SU-DHL-6 (cell line): Measurements from ENCODE around the gene ZNF195.
"Not testable (repeated sequence)": the region's sequence is repeated elsewhere in the genome, so short reads cannot be mapped to it uniquely, and the experiment has no call there.

ENCODE experiments used
- H2AFZ ChIP-seq: fragments of 200-600 bp; sonication (generic); 2 replicates; pipeline ENCODE4 v1.6.1; 2014; ENCODE audit warnings: low read depth, mild to moderate bottlenecking, moderate library complexity, mixed read lengths, antibody characterized with exemption, low read length; ENCODE audit not compliant: severe bottlenecking
- H3F3A ChIP-seq: fragments of 200-600 bp; shearing (Covaris generic); 2 replicates; pipeline ENCODE4 v1.6.0; 2016; ENCODE audit warnings: antibody characterized with exemption, mild to moderate bottlenecking; ENCODE audit not compliant: insufficient read depth
- H3K27ac ChIP-seq: fragments of 200-600 bp; sonication (generic); 2 replicates; pipeline ENCODE4 v1.5.1; 2016; ENCODE audit warnings: low read depth, mild to moderate bottlenecking, low read length, moderate library complexity, mixed read lengths
- H3K27me3 ChIP-seq: fragments of 200-600 bp; sonication (generic), shearing (Covaris generic); 2 replicates; pipeline ENCODE4 v1.6.0; 2014; ENCODE audit warnings: mild to moderate bottlenecking, low read length
- H3K36me3 ChIP-seq: fragments of 200-600 bp; sonication (generic); 2 replicates; pipeline ENCODE4 v1.6.1; 2014; ENCODE audit warnings: mild to moderate bottlenecking, low read length, mixed read lengths
- H3K4me2 ChIP-seq: fragments of 300-600, 200-600 bp; shearing (Covaris generic), sonication (generic); 2 replicates; pipeline ENCODE4 v1.6.0; 2014; ENCODE audit warnings: low read length, low read depth, mild to moderate bottlenecking; ENCODE audit not compliant: poor library complexity, severe bottlenecking
- H3K4me3 ChIP-seq: fragments of 200-600 bp; sonication (generic); 2 replicates; pipeline ENCODE4 v1.5.1; 2014; ENCODE audit warnings: antibody characterized with exemption, low read length, mild to moderate bottlenecking, mixed read lengths; ENCODE audit not compliant: insufficient read depth, poor library complexity, severe bottlenecking
- H3K79me2 ChIP-seq: fragments of 200-600 bp; sonication (generic); 2 replicates; pipeline ENCODE4 v1.6.1; 2014; ENCODE audit warnings: mild to moderate bottlenecking, low read length, moderate library complexity; ENCODE audit not compliant: insufficient read depth
- H3K9ac ChIP-seq: fragments of 200-600 bp; sonication (generic); 2 replicates; pipeline ENCODE4 v1.7.0; 2014; ENCODE audit warnings: mild to moderate bottlenecking, low read length
- H3K9me2 ChIP-seq: fragments of 200-600 bp; sonication (generic); replicated peaks from 2 replicates; pipeline ENCODE4 v1.6.1; 2014; ENCODE audit warnings: low read length; ENCODE audit not compliant: insufficient read depth
- H3K9me3 ChIP-seq: fragments of 200-600 bp; sonication (generic); 2 replicates; pipeline ENCODE4 v1.6.1; 2014; ENCODE audit warnings: low read length, mixed read lengths; ENCODE audit not compliant: insufficient read depth
- H4K20me1 ChIP-seq: fragments of 200-600 bp; sonication (generic); 2 replicates; pipeline ENCODE4 v1.6.1; 2014; ENCODE audit warnings: low read depth, mild to moderate bottlenecking, antibody characterized with exemption, low read length, moderate library complexity, mixed read lengths
- EZH2phosphoT487 ChIP-seq: fragments of 200-600 bp; sonication (generic), shearing (Covaris generic); conservative IDR thresholded peaks from 2 replicates; pipeline ENCODE4 v1.6.1; 2018; ENCODE audit warnings: mild to moderate bottlenecking, antibody characterized with exemption, low read length, moderate library complexity, mixed read lengths
- TF ChIP-seq, protein P1 (sequence below): fragments of 200-600 bp; sonication (generic); IDR thresholded peaks from one replicate; pipeline ENCODE4 v1.5.1; 2017; ENCODE audit warnings: antibody characterized with exemption, mild to moderate bottlenecking, low read length, moderate library complexity; ENCODE audit not compliant: insufficient read depth, poor library complexity, severe bottlenecking

The ZNF195 gene

DNA sequence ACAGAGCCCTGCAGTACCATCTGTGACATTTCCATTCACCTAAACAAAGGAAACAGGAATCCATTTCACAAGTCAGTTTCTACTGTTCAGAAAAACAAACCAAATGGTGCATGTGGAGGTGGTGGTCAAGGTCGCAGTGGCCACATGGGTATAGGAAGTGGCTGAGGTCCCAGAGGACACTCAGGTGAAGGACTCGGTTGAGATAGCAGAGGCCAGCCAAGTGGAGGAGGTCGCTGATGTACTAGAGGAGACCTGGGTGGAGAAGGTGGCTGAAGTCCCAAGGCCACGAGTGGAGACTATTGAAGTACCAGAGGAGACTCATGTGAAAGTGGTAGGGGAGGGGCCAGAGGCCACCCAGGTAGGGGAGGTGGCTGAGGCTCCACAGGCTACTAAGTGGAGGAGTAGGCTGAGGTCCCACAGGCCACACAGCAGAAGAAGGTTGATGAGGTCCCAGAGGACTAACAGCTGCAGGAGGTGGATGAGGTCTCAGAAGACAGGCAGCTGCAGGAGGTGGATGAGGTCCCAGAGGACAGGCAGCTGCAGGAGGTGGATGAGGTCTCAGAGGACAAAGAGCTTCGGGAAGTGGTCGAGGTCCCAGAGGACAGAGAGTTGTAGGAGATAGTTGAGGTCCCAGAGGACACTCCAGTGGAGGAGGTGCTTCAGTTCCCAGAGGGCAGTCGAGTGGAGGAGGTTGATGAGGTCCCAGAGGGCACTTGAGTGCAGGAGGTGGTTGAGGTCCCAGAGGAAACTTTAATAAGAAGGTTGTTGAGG, 40.2 kb downstream of the ZNF195 start:
- no peak for TF ChIP-seq EZH2phosphoT487
- TF ChIP-seq, protein P1, sequence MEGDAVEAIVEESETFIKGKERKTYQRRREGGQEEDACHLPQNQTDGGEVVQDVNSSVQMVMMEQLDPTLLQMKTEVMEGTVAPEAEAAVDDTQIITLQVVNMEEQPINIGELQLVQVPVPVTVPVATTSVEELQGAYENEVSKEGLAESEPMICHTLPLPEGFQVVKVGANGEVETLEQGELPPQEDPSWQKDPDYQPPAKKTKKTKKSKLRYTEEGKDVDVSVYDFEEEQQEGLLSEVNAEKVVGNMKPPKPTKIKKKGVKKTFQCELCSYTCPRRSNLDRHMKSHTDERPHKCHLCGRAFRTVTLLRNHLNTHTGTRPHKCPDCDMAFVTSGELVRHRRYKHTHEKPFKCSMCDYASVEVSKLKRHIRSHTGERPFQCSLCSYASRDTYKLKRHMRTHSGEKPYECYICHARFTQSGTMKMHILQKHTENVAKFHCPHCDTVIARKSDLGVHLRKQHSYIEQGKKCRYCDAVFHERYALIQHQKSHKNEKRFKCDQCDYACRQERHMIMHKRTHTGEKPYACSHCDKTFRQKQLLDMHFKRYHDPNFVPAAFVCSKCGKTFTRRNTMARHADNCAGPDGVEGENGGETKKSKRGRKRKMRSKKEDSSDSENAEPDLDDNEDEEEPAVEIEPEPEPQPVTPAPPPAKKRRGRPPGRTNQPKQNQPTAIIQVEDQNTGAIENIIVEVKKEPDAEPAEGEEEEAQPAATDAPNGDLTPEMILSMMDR: no peak

DNA sequence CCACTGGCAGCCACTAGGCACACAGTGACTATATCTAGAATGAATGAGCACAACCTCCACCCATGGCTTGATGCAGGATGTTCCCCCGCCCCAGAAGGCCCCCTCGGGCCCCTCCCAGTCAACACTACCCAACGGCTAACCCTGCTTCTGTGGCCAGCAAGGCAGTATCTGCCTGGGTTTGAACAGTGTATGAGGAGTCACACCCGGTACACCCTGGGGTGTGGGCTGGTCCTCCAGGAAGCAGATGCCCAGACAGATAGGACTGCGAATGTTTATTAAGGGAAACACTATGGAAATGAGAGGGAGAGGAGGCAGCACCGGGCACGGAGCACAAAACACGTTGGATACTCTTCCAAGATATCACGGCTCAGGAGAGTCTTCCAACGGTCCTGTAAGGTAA, 42.5 kb downstream of the ZNF195 start:
- not testable (repeated sequence) for H3K27me3 ChIP-seq, H3K4me2 ChIP-seq, H3K36me3 ChIP-seq, H3K9me2 ChIP-seq, H3K9ac ChIP-seq, H3F3A ChIP-seq, H3K9me3 ChIP-seq, H2AFZ ChIP-seq, H4K20me1 ChIP-seq, H3K4me3 ChIP-seq, H3K79me2 ChIP-seq, H3K27ac ChIP-seq

More for the DNA sequence above, 40.2 kb downstream of the ZNF195 start:
- Histone ChIP-seq H3K4me2 (no peak overlapping the region), H3K27ac (no peak overlapping the region), H3K79me2 (no peaks in the 10 kb centered on the region), H3F3A (no peaks in the 10 kb centered on the region), H2AFZ (no peak overlapping the region), H3K27me3 (no peaks in the 10 kb centered on the region), H3K9me3 (no peaks in the 10 kb centered on the region), H3K4me3 (no peak overlapping the region), H3K9ac (no peak overlapping the region), H3K9me2 (no peaks in the 10 kb centered on the region), H4K20me1 (no peaks in the 10 kb centered on the region), H3K36me3 (no peaks in the 10 kb centered on the region)

DNA sequence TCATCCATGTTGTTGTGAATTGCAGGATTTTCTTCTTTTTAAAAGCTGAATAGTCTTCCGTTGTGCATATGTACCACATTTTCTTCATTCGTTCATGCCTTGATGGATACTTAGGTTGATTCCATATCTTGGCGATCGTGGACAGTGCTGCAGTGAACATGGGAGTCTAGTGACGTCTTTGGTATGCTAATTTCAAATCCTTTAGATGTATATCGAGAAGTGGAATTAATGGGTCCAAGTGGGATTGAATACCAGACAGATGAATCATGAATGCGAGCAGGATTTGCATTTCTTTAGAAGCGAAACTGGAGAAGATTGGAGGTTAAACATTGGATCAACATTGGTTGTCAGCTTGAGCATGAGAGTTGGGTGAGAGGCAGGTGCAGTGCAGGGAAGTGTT, 45.8 kb downstream of the ZNF195 start:
- not testable (repeated sequence) for H3K27me3 ChIP-seq, H3K9me3 ChIP-seq, H3K4me2 ChIP-seq, H4K20me1 ChIP-seq, H3K9ac ChIP-seq, H3K27ac ChIP-seq, H3K79me2 ChIP-seq, H3K4me3 ChIP-seq, H2AFZ ChIP-seq, H3F3A ChIP-seq, H3K36me3 ChIP-seq, H3K9me2 ChIP-seq

- H3K27me3 ChIP-seq, H3K9ac ChIP-seq, H3K9me3 ChIP-seq, H3K36me3 ChIP-seq, H3K9me2 ChIP-seq, H3K4me2 ChIP-seq, H3F3A ChIP-seq, H4K20me1 ChIP-seq, H3K79me2 ChIP-seq, H2AFZ ChIP-seq, H3K4me3 ChIP-seq, H3K27ac ChIP-seq: not testable (repeated sequence)
Observed at GRCh38 chr11:3331078-3331477, 47.9 kb downstream of the ZNF195 start.

DNA sequence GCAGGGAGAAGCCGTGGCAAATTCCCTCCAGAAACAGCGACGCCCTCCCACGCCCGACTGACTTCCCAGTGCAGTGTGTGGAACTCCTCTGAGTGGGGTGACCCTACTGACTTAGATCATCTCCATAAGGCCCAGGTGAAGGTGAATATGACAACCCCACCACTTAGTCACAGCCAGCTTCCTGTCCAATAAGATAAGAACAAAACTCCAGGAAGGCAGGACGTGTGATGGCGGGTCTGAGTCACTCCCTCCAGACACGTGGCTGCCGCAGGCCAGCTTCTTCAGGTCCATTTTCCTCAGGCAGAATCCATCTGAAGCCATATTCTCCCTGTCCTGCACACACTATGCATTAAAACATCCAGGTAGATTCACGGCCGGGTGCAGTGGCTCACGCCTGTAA, 48.9 kb downstream of the ZNF195 start:
- not testable (repeated sequence) for H2AFZ ChIP-seq, H3K79me2 ChIP-seq, H3K4me2 ChIP-seq, H3K9ac ChIP-seq, H4K20me1 ChIP-seq, H3K27ac ChIP-seq, H3F3A ChIP-seq, H3K36me3 ChIP-seq, H3K9me2 ChIP-seq, H3K4me3 ChIP-seq, H3K9me3 ChIP-seq, H3K27me3 ChIP-seq

- H3F3A ChIP-seq, H2AFZ ChIP-seq, H3K9me2 ChIP-seq, H3K27me3 ChIP-seq, H3K9ac ChIP-seq, H3K36me3 ChIP-seq, H3K4me2 ChIP-seq, H3K27ac ChIP-seq, H3K9me3 ChIP-seq, H3K79me2 ChIP-seq, H3K4me3 ChIP-seq, H4K20me1 ChIP-seq: not testable (repeated sequence)
Observed at GRCh38 chr11:3328503-3328902, 50.4 kb downstream of the ZNF195 start.

DNA sequence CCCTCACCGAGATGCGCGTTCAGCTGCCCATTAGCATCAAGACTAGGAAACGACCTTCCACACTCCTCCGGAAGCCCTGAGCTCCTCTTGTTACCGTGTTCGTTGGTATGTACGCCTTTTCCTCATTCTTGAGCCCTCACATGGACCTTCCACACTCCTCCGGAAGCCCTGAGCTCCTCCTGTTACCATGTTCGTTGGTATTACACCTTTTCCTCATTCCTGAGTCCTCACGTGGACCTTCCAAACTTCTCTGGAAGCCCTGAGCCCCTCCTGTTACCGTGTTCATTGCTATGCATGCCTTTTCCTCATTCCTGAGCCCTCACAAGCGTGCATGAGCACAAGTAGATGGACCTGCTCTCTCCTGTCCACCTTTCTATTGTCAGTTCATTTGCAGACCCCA, 52.5 kb downstream of the ZNF195 start:
- H2AFZ ChIP-seq, H3K36me3 ChIP-seq, H3K9me3 ChIP-seq, H3K27me3 ChIP-seq, H3K9ac ChIP-seq, H3K4me3 ChIP-seq, H4K20me1 ChIP-seq, H3K79me2 ChIP-seq, H3K4me2 ChIP-seq, H3F3A ChIP-seq, H3K27ac ChIP-seq, H3K9me2 ChIP-seq: not testable (repeated sequence)
